NCI-H446 (cell line): ENCODE results near the gene TEAD2.
A peak's percentile ranks its signal among the peaks of the same experiment; 100 is the strongest.

Experiments used
- DNase-seq, 2 experiments: peaks; one replicate each; lab custom pipeline; 2025; lab: John Stamatoyannopoulos, UW

Gene TEAD2

GRCh38 chr19:49348305-49349189 is 13.7 kb downstream of the TEAD2 start:
- no peak for DNase-seq

- DNase-seq, result peak in 1 of 2 experiments; percentile 7
Observed at GRCh38 chr19:49347835-49348234, 14.4 kb downstream of the TEAD2 start.

- no peak for DNase-seq
Observed at GRCh38 chr19:49347191-49347590, 15.0 kb downstream of the TEAD2 start.

GRCh38 chr19:49344505-49345423 is 17.5 kb downstream of the TEAD2 start:
- DNase-seq, result no peak

- DNase-seq, result no peak
Observed at GRCh38 chr19:49343123-49343522, 19.1 kb downstream of the TEAD2 start.

- no peak for DNase-seq
Observed at GRCh38 chr19:49342291-49342721, 19.9 kb downstream of the TEAD2 start.

- DNase-seq, result no peak
Observed at GRCh38 chr19:49340865-49341718, 21.1 kb downstream of the TEAD2 start.

- no peak for DNase-seq
Observed at GRCh38 chr19:49340069-49340864, 21.9 kb downstream of the TEAD2 start.

- DNase-seq, result no peak
Observed at GRCh38 chr19:49339301-49340068, 22.7 kb downstream of the TEAD2 start.

- DNase-seq, result no peak
Observed at GRCh38 chr19:49338691-49339300, 23.4 kb downstream of the TEAD2 start.

GRCh38 chr19:49338023-49338677 is 24.1 kb downstream of the TEAD2 start:
- no peak for DNase-seq

GRCh38 chr19:49337267-49338022 is 24.8 kb downstream of the TEAD2 start:
- DNase-seq, result no peak

- no peak for DNase-seq
Observed at GRCh38 chr19:49336482-49337266, 25.5 kb downstream of the TEAD2 start.

- no peak for DNase-seq
Observed at GRCh38 chr19:49335784-49336481, 26.3 kb downstream of the TEAD2 start.

- no peak for DNase-seq
Observed at GRCh38 chr19:49335071-49335783, 27.0 kb downstream of the TEAD2 start, which contains the start of gene CD37. Gene CD37, plus strand, starts transcription at chr19:49335406. Its CDS starts 135 bp downstream, at chr19:49335541.

GRCh38 chr19:49333811-49334288 is 28.4 kb downstream of the TEAD2 start:
- DNase-seq, result no peak
